ENCODE results near the gene LGALS13. TPM values are rescaled to one million over a fixed set of nuclear protein-coding genes. Genes with fewer than 3 reads are reported as not detected.

Gene LGALS13
- total RNA-seq, 4 donors from 2014 or later = not detected

DNA sequence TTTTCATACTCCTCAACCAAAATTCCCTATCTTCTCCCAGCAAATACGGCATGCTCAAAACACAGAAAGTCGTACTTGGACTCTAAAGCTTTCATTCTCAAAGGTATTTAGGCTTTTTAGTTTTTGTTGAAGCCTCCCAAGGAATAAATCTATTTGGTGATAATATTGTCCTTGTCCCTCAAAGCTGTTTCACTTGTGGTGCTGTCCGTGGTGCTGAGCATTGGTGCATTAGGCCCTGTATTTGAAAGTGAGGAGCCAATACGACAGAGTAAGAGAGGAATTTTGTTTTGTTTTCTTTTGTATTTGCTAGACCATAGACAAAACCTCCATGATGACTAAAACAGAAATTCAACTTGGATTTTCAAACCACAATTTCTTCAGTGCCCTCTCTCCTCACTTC is 3.2 kb upstream of the LGALS13 start:
- ATAC-seq (no peak), DNase-seq (no peak)
- Histone ChIP-seq H3K9me3 (no peaks in the 10 kb centered on the region), H3K27ac (no peak overlapping the region), H3K27me3 (peaks cover 0 to 6% (median 2%) of the 10 kb centered on the region in 3 donors), H3K36me3 (no peaks in the 10 kb centered on the region), H3K4me3 (no peak overlapping the region), H3K4me1 (no peaks in the 10 kb centered on the region)
- intact Hi-C loops (cut with DNase I; ENCODE audit: low total_unique reads) = no loop called here
- TF ChIP-seq POLR2A (IDR thresholded peaks at IDR 0.05) (no peak), CTCF (IDR thresholded peaks at IDR 0.05 in 4 of 5, conservative IDR thresholded peaks at IDR 0.05 in 1 of 5) (no peak)
- in situ Hi-C loops (cut with MboI; ENCODE audit: low sequenced_read_pairs in 4 of 4) = no loop called here

GRCh38 chr19:39603825-39604224 is 1.5 kb downstream of the LGALS13 start:
- no peak for ATAC-seq
- Histone ChIP-seq H3K27me3 (peaks cover 0 to 2% (median 0%) of the 10 kb centered on the region in 3 donors), H3K36me3 (no peaks in the 10 kb centered on the region), H3K4me3 (no peak overlapping the region), H3K4me1 (no peaks in the 10 kb centered on the region), H3K9me3 (no peaks in the 10 kb centered on the region), H3K27ac (no peak overlapping the region)
- TF ChIP-seq CTCF (IDR thresholded peaks at IDR 0.05 in 4 of 5, conservative IDR thresholded peaks at IDR 0.05 in 1 of 5) (no peak), POLR2A (IDR thresholded peaks at IDR 0.05) (no peak)
- no peak for DNase-seq
- intact Hi-C loops (cut with DNase I; ENCODE audit: low total_unique reads) = no loop called here
- in situ Hi-C loops (cut with MboI; ENCODE audit: low sequenced_read_pairs in 4 of 4) = no loop called here

DNA sequence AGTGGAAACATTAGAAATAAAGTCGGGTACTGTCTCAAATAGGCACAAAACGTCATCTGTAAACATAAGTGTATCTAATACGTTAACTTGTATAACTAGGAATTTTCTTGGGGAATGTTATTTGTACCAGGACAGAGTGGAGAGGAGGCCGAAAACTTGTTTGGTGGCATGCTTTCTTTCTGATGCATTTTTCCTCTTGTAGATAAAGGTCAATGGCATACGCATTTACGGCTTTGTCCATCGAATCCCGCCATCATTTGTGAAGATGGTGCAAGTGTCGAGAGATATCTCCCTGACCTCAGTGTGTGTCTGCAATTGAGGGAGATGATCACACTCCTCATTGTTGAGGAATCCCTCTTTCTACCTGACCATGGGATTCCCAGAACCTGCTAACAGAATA is 4.7 kb downstream of the LGALS13 start:
- intact Hi-C loops (cut with DNase I; ENCODE audit: low total_unique reads) (no loop called here), in situ Hi-C loops (cut with MboI; ENCODE audit: low sequenced_read_pairs in 4 of 4) (no loop called here)
- TF ChIP-seq CTCF (IDR thresholded peaks at IDR 0.05 in 4 of 5, conservative IDR thresholded peaks at IDR 0.05 in 1 of 5) (no peak), POLR2A (IDR thresholded peaks at IDR 0.05) (no peak)

DNA sequence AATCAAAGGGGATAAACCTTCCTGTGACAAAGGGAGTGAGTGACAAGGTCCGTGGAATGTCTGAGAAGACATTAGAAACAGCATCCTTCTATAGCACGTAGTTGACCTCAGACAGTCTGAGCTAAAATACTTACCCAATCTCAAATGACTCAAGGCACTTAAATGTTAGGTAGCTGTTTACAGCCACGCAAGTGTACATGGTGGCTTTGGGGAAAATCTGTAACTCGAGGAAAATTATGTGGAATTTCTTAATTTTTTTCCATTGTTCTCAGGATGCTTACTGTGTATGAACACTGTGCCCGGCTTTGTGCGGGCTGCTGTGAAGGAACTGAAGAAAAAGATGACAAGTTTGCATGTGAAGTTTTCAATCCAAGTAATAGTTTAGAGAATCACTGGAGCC is 5.2 kb downstream of the LGALS13 start:
- H3K4me1 ChIP-seq = no peaks in the 10 kb centered on the region
- DNase-seq = no peak
- H3K27me3 ChIP-seq = no peaks in the 10 kb centered on the region
- no peak for ATAC-seq
- TF ChIP-seq POLR2A (IDR thresholded peaks at IDR 0.05) (no peak), CTCF (IDR thresholded peaks at IDR 0.05 in 4 of 5, conservative IDR thresholded peaks at IDR 0.05 in 1 of 5) (no peak)
- H3K4me3 ChIP-seq = no peak overlapping the region
- no peaks in the 10 kb centered on the region for H3K9me3 ChIP-seq
- no peaks in the 10 kb centered on the region for H3K36me3 ChIP-seq
- in situ Hi-C loops (cut with MboI; ENCODE audit: low sequenced_read_pairs in 4 of 4) (no loop called here), intact Hi-C loops (cut with DNase I; ENCODE audit: low total_unique reads) (no loop called here)
- no peak overlapping the region for H3K27ac ChIP-seq

More for the DNA sequence above, 4.7 kb downstream of the LGALS13 start:
- Histone ChIP-seq H3K27me3 (no peaks in the 10 kb centered on the region), H3K4me1 (no peaks in the 10 kb centered on the region), H3K36me3 (no peaks in the 10 kb centered on the region), H3K27ac (no peak overlapping the region), H3K4me3 (no peak overlapping the region), H3K9me3 (no peaks in the 10 kb centered on the region)
- ATAC-seq (no peak), DNase-seq (no peak)

GRCh38 chr19:39613597-39613996 is 11.3 kb downstream of the LGALS13 start:
- no peak for DNase-seq
- no peak overlapping the region for H3K4me3 ChIP-seq
- ATAC-seq = no peak
- H3K27ac ChIP-seq = no peak overlapping the region
- TF ChIP-seq POLR2A (IDR thresholded peaks at IDR 0.05) (no peak), CTCF (IDR thresholded peaks at IDR 0.05 in 4 of 5, conservative IDR thresholded peaks at IDR 0.05 in 1 of 5) (no peak)
- H3K9me3 ChIP-seq = no peaks in the 10 kb centered on the region
- H3K36me3 ChIP-seq = no peaks in the 10 kb centered on the region
- intact Hi-C loops (cut with DNase I; ENCODE audit: low total_unique reads) (no loop called here), in situ Hi-C loops (cut with MboI; ENCODE audit: low sequenced_read_pairs in 4 of 4) (no loop called here)
- H3K4me1 ChIP-seq = no peaks in the 10 kb centered on the region
- H3K27me3 ChIP-seq = no peaks in the 10 kb centered on the region

All from gastrocnemius medialis (tissue), 4 donors.